ENCODE data around the gene SLC22A23.
"Not testable (repeated sequence)": the region's sequence is repeated elsewhere in the genome, so short reads cannot be mapped to it uniquely, and the experiment has no call there.

SLC22A23 gene

GRCh38 chr6:3402310-3403237, 54.3 kb downstream of the SLC22A23 start:
- no peak for DNase-seq

DNA sequence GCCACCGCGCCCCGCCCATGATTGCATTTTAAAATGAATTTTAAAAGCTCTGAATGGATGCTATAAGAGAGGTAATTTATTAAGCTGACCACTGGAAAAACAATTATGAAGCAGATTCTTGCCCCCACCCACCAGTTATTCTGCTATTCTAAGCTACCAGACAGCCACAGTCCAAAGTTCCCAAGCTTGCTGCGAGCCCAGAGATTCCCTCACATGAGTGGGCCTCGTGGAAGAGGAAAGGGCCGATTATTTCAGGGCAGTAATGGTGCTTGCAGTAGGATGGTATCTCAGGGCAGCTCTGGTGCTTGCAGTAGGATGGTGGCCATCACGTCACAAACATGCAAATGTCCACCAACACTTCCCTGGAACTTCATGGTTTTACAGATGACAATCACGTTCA, 56.7 kb downstream of the SLC22A23 start:
- DNase-seq = no peak

DNA sequence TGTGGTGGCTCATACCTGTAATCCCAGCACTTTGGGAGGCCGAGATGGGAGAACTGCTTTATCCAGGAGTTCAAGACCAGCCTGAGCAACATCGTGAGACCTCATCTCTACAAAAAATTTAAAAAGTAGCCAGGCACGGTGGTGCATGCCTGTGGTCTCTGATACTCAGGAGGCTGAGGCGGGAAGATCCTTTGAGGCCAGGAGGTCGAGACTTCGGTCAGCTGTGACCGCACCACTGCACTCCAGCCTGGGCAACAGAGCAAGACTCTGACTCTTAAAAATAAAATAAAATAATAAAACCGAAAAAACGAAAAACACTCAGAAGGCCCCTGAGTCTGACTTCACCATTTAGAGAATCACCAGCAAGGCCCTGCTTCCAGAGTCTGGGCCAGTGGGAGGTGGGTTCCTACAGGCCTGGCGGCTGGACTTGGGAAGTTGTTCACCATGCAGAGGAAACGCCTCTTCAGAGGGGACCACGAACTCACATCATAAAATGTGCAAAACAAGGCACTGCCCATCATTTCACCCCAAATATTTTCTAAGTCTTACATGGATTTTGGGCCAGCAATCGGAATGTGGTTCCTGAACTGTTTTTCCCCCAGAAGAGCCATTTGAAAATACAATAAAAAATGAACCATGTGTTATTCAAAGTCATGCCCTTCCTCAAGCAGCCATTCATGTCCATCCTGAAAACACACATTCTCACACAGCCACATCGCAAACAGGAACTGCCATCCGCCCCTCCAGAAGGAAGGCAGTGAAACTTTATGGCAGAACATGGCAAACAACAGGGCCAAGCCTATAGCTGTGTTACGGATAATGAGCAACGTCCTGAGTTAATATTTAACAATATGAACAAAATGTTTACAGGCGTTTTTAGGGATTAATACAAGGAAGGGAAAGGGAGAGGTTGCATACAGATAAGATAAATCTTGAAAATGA, 57.8 kb downstream of the SLC22A23 start:
- no peak for DNase-seq

DNA sequence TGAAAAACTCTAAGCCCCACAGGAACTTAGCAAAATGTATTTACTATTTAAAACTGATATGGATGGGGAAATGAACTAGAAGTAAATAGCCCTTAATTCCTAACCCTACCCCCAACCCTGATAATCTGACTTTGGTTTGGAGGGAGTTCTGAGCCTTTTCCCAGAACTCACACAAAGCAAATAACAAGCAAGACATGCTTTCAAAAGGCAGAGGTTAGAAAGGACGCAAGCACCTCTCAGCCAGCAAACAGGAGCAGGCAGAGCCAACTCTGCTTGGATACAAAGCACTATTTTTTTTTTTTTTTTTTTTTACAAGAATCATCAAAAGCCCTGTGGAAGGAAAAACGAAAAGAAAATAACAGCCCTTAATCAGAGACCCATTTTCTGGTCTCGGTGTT, 58.7 kb downstream of the SLC22A23 start:
- DNase-seq = no peak

GRCh38 chr6:3397229-3398164, 59.4 kb downstream of the SLC22A23 start:
- no peak for DNase-seq

- no peak for DNase-seq
Observed at GRCh38 chr6:3396503-3397180, 60.2 kb downstream of the SLC22A23 start.

- no peak for DNase-seq
Observed at GRCh38 chr6:3394671-3395070, 62.2 kb downstream of the SLC22A23 start.

DNA sequence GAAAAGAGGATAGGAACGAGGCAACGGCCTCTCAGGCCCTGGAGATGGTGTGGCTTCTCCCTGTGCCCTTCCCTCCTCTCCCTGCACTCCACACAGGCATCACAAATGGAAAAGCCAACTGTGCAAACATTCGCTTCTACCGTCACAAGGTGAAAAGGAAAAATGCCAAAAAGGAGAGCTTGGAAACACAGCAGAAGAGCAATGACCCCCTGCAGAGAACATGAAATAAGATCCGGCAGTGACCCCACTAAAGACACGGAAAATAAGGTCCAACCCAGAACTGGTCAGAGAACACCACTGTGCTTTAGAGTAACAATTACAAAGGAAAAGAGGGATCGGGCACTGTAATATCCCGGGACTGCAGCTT, 63.0 kb downstream of the SLC22A23 start:
- DNase-seq = no peak

DNA sequence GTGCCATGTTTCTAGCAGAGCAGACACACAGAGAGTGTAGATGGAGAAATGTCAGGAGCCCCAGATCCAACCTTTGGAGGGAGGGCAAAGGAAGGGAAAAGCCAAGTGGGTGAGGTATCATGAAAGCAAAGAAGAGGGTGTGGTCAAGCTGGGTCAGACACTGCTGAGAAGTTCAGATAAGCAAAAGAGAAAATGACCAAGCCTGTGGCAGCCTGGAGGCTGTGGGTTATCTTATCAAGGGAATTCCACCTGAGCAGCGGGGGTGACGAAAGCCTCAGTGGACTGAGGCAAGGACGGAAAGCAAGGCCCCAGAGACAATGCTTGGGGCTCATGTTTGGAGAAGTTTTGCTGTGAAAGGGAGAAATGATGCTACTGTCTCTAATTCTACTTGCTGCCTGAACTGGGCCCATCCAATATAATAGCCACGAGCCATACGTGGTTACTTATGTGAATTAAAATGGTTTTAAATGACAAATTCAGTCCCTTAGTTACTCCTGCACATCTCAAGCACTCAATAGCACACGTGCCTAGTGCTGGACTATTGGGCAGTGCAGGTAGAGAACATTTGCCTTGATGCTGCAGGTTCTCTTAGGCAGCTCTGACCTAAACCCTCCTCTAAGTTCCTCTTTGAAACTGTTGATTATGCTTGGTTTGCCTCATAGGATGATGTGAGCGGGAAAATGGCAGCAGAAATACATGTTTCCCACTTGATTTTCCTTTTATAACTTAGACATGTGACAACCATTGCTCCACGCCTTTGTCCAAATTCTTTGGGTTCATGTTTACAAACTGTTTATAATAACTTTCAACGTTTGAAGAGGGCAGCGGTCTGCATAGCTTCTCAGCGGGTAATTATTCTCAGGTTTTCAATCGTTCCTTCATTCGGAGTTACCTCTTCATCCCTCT, 63.7 kb downstream of the SLC22A23 start:
- peak; percentile 97 for DNase-seq

GRCh38 chr6:3391902-3392458, 64.9 kb downstream of the SLC22A23 start:
- no peak for DNase-seq

DNA sequence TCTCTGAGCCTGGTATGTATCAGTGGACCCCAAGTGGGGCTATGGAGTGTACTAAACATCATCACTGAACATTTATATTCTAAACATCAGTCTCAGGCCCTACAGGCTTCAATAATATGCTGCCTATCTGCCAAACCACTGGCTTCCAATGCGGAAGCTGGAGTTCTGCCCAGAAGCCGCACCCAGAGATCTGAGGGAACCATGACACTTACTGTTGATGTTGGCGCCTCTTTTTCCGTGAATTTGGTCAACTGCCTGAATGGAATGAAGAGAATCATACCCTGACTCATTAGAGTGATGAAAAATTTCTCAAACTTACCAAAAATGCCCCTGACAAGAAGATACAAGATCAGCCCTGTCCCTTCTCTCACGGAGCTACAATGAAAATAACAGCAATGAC, 66.2 kb downstream of the SLC22A23 start:
- DNase-seq = peak; percentile 90

DNA sequence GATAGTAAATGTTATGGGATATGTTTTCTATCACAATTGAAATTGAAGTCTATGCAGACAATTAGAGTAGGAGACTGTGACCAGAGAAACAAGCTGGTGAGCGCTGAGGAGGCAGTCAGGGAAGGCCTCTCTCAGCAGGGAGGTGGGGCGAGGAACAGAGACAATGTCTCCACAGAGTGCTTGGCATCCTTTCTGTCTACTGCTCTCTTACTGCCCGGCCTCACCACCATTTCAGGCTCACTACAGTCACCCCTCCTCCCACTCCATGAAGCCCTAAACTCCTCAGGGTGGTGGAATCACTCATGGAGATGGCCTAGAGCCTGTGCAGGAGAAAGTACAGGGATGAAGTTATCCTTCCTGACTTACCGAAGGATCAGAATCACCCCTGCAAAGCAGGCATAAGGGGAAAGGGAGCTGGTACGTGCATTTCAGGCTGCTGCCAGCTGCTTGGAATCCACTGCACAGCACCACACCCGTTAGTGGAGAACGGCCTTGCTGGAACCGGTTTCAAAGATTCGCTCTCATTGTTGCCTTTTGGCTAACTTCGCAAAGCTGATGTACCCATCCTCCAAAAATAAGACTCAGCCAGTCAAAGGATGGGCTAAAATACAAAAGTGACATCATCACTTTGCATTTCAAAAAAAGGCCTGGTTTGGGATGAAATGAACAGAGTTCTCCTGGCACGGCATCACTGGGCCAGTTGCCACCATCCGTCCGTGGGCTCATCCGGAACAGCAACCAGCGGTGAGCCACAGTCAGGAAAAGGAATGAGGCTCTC, 67.3 kb downstream of the SLC22A23 start:
- DNase-seq = no peak

DNA sequence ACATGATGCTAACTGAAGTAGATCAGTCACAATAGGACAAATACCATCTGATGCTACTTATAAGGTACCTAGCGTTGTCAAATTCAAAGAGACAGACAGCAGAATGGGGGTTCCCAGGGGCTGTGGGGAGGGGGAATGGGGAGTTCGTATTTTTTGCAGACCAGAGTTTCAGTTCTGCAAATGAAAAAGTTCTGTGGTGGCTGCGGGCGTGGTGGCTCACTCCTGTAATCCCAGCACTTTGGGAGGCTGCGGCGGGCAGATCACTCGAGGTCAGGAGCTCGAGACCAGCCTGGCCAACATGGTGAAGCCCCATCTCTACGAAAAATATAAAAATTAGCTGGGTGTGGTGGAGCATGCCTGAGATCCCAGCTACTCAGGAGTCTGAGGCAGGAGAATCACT, 68.1 kb downstream of the SLC22A23 start:
- DNase-seq = no peak

- no peak for DNase-seq
Observed at GRCh38 chr6:3386374-3386857, 70.4 kb downstream of the SLC22A23 start.

GRCh38 chr6:3385660-3386151, 71.1 kb downstream of the SLC22A23 start:
- DNase-seq = no peak

- not testable (repeated sequence) for DNase-seq
Observed at GRCh38 chr6:3385181-3385580, 71.7 kb downstream of the SLC22A23 start.

- no peak for DNase-seq
Observed at GRCh38 chr6:3384241-3385143, 72.4 kb downstream of the SLC22A23 start.

DNA sequence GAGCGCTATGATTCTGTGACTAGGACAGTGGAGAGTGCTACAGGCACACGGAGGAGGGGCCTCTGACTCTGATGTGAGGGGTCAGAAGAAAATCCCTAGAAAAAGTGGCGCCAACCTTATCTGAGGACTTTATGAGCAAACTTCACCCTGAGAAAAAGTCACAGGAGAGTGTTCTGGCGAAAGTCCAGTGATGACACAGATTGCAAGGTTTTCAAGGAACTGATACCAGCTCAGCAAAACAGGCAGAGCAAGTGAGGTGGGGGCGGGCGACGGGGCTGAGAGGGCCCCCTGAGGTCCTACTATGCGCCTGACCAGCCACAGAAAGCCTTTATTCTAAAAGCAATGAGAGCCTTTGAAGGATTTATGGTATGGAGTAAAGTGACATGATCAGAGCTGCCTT, 73.3 kb downstream of the SLC22A23 start:
- peak; percentile 63 for DNase-seq
